NCI-H2227 treated with DMSO at 0.1 percent for 48 hours (cell line): ENCODE data around the gene ATP2B2.
"Not testable (repeated sequence)": the region's sequence is repeated elsewhere in the genome, so short reads cannot be mapped to it uniquely, and the experiment has no call there.

Experiments
- DNase-seq: peaks from one replicate; lab custom pipeline; 2025; lab: John Stamatoyannopoulos, UW

Gene ATP2B2

GRCh38 chr3:10382892-10383849 lies 122.2 kb downstream of the ATP2B2 start:
- no peak for DNase-seq

DNA sequence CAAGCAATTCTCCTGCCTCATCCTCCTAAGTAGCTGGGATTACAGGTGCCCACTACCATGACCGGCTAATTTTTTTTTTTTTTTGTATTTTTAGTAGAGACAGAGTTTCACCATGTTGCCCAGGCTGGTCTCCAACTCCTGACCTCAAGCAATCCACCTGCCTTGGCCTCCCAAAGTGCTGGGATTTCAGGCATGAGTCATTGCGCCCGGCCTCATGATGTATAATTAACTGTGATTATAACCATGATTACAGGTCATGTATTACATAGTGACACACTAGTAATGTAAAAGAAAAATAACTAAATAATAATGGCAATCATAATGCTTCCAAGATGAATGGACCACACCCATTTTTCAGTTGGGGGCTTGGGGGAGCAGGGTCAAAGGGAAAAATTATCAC lies 122.9 kb downstream of the ATP2B2 start:
- not testable (repeated sequence) for DNase-seq

DNA sequence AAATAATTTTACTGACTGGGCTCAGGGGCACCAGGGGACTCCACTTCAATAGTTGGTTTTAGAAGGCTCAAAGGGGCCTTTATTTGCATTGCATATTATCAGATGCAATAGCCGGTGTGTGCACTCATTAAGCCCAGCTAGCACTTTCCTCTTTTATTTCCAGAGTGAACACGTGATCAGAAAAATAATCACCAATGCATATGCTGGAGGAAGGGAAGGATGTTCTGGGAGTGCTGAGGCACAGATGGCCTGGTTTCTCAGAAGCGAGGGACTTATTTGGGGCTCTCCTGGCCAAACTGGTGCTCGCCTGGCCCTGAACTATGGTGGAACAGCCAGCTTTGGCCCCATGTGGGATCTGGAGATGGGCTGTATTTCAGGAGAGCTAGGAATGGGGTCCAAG lies 124.0 kb downstream of the ATP2B2 start:
- DNase-seq, result no peak

- no peak for DNase-seq
Measured at GRCh38 chr3:10380906-10381305, 124.5 kb downstream of the ATP2B2 start.

GRCh38 chr3:10379961-10380360 lies 125.4 kb downstream of the ATP2B2 start:
- DNase-seq, result no peak

DNA sequence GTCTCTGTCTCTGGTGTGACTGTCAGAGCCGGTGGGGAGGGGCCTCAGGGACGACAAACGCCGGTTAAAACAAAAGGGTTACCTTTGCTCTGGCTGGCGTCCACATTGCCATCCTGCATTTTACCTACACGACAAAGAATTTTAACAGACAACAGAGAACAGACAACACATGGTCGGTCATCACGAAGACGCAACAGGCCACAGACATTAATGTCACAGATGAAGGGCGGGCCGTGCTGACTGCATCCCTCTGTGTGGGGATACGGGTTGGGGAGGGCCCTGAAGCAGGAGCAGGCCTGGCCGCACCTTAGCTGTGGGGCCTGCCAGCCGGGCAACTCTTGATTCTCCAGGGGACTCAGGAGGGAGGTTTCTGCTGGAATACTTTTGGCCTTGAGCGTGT lies 126.2 kb downstream of the ATP2B2 start:
- DNase-seq, result no peak

DNA sequence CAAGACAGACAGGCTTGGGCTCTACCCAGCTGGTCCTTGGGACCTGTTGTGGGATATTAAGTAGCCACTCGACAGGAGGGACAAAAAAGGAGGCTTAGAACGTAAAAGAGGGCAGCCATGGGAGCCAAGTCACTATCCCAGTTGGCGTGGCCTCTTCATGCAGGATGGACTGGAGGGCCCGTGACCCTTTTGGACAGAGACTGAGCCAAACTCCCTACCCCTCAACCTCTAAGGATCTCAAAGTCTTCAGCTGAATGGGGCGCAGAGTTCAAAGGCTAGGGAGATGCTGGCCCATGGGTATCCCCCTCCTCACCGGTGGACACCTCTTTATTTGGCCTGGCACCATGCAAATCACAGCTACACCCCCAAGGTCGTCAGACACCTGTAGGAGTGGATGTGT lies 126.6 kb downstream of the ATP2B2 start:
- DNase-seq, result no peak

DNA sequence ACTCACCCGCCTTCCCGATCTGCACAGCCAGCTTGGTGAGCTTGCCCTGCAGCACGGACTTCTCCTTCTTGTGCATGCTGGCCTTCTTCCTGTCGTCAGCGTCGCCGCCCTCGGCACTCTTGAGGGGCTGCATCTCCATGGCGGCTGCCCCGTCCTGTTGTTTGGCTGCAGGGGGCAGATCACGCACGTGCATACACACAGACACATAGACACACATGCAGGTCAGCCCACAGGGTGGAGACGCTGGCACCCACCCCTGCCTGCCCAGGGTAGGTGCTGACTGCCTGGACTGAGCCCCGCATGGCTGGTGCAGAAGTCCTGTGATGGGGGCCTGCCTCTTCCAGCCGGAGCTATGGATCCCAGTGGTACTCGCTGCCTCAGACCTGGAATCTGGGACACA lies 127.1 kb downstream of the ATP2B2 start:
- no peak for DNase-seq

GRCh38 chr3:10377148-10377725 lies 128.1 kb downstream of the ATP2B2 start:
- peak; percentile 0 for DNase-seq

DNA sequence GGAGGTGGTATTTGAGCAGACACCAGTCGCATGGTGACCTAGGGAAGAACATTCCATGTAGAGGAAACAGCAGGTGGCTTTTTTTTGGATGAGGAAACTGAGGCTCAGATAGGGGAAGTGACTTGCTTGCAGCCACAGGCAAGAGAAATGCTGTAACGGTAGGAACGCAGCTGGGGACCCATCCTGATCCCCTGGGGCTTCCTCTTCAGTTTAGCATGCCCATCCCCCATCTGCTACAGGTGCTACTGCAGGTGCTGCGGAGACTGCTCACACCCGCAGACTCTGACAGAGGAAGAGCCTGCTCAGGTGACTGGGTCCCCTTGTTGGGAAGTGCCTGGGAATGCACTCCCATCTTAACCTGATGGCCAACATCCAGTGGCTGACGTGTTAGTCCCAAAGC lies 129.0 kb downstream of the ATP2B2 start:
- DNase-seq, result no peak

- DNase-seq, result no peak
Measured at GRCh38 chr3:10375296-10376053, 129.9 kb downstream of the ATP2B2 start.

- DNase-seq, result no peak
Measured at GRCh38 chr3:10374311-10374710, 131.1 kb downstream of the ATP2B2 start.

DNA sequence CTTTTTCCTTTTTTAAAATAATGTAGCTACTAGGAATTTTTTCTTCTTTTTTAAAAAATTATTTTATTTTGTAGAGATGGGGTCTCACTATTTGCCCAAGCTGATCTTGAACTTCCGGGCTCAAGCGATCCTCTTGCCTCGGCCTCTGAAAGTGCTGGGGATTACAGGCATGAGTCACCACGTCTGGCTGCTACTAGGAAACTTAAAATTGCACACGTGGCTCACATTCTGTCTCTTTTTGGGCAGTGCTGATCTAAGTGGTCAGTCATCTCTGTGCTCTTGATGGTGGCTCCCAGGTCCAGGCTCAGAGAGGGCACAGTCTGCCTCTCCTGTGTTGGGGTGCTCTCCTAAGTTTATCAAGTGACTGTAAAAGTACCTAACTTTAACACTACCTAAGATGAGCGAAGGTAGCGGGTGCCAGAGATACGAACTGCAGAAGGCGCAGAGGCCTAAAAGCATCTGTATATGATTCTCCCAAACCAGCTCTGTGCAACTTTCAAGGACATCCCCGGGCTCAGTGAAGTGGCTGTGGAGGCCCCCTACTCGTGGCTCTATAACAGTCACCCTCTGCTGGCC lies 131.6 kb downstream of the ATP2B2 start:
- no peak for DNase-seq

GRCh38 chr3:10371789-10372188 lies 133.6 kb downstream of the ATP2B2 start:
- DNase-seq, result no peak

GRCh38 chr3:10371167-10371566 lies 134.2 kb downstream of the ATP2B2 start:
- no peak for DNase-seq

- DNase-seq, result no peak
Measured at GRCh38 chr3:10370429-10370828, 135.0 kb downstream of the ATP2B2 start.

DNA sequence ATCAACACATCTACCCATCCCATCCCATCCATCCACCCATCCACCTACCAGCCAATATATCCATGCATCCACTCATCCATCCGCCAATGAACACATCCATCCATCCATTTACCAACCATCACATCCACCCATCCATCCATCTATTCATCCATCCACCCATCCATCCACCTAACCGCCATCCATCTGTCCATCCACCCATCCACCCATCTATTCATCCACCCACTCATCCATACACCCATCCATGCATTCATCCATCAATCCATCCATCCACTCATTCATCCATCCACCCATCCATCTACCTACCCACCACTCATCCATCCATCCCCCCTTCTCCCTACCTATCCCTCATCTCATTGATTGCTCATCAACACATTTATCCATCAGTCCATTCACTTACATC lies 136.9 kb downstream of the ATP2B2 start:
- no peak for DNase-seq

DNA sequence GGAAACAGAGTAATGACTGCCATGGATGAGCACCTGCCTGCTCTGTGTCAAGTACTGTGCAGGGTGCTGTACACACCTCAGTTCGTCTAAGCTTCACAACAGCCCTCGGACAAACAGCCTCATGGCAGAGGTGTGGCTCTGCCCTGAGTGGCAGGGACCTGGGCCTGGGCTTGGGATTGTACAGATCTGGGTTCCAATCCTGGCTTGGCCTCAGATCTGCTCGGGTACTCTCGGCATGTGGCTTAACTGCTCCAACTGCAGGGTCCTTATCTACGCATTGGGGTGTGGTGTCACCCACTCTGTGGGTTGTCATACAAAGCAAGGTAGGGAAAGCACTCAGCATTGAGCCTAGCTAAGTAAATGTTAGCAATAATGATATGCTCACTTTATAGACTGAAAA lies 137.9 kb downstream of the ATP2B2 start:
- no peak for DNase-seq

- peak; percentile 8 for DNase-seq
Measured at GRCh38 chr3:10366651-10367101, 138.7 kb downstream of the ATP2B2 start.

DNA sequence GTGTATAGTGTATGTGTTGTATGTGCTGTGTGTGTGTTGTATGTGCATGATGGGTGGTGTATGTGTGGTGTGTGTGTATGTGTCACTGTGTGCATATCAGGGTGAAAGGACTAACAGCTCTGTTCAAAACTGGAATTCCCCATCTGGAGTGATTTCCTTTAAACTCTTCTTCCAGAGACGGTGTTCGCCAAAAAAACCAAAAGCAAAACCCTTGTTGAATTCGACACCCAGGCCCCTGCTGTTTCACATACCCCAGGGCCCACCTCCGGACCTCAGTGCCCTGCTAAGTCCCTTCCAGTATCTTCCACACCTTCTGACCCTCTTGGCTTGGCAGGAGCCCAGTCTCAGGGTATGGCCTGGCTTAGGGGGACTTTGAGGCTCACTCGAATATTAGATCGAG lies 139.6 kb downstream of the ATP2B2 start:
- no peak for DNase-seq

DNA sequence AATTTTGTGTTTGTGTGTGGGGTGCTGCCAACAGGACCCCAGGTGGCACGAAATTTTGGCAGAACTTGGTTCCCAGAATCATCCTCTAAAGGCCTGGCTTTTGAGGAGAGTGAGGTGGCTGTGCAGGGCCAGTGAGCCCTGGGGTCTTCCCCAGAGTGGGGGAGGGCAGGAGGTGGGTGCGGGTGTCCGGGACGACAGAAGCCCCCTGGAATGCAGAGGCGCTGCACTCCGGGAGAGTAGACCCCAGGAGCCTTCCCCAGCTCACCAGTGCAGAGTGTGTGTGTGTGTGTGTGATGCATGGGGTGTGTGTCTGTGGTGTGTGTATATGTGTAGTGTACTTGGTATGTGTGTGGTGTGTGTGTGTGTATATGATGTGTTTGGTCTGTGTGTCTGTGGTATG lies 140.1 kb downstream of the ATP2B2 start:
- DNase-seq, result no peak

- DNase-seq, result no peak
Measured at GRCh38 chr3:10364806-10365205, 140.6 kb downstream of the ATP2B2 start.
